Non-pigmented ciliary epithelial cell (primary cell): ENCODE results near the gene CCNL1.

Experiments
- DNase-seq: peaks from one replicate; pipeline ENCODE4 v3.0.0-alpha.2; 2010; ENCODE audit warnings: low read depth

CCNL1 gene

DNA sequence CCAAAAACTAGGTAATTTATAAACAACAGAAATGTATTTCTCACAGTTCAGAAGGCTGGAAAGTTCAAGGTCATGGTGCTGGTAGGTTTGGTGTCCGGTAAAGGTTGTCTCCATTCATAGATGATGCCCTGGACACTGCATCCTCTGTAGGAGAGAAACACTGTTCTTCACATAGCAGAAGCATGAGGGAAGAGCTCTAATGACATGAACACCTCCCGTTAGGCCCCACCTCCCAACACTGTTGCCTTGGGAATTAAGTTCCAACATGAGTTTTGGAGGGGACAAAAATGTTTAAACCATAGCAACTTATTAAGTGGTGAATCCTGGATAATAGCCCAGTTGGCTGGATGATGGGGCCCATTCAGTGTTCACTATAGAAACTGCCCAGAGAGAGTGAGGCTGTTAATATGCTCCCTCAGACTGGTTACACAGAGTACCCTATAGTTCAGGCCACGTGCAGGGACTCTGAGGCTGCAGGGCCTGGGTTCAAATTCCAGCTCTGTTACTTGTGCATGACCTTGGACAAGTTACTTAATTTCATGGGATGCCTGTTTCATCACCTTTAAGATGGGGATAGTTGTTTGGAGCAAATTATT lies 37.0 kb downstream of the CCNL1 start:
- DNase-seq = no peak

GRCh38 chr3:157122116-157122515 lies 37.8 kb downstream of the CCNL1 start:
- DNase-seq = peak; percentile 93

DNA sequence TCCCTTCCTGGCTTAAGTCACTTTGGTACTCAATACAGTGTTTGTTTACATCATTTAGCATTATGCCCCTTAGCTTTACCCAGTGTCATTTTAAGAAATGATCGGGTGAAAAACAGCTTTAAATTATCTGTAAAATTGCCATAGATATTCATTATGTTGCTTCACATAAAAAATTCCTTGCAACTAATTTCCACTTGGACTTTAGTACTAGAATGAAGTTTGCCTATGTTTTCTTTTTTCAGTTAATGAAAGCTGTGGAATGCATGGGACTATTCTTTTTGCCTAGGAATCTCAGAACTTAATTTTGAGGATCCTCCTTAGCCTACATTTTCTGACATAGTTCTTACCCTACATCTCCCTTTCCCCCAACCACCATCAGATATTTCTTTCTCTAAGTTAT lies 38.4 kb downstream of the CCNL1 start:
- no peak for DNase-seq

GRCh38 chr3:157120071-157120892 lies 39.7 kb downstream of the CCNL1 start:
- no peak for DNase-seq

GRCh38 chr3:157119369-157119951 lies 40.5 kb downstream of the CCNL1 start:
- DNase-seq = no peak

DNA sequence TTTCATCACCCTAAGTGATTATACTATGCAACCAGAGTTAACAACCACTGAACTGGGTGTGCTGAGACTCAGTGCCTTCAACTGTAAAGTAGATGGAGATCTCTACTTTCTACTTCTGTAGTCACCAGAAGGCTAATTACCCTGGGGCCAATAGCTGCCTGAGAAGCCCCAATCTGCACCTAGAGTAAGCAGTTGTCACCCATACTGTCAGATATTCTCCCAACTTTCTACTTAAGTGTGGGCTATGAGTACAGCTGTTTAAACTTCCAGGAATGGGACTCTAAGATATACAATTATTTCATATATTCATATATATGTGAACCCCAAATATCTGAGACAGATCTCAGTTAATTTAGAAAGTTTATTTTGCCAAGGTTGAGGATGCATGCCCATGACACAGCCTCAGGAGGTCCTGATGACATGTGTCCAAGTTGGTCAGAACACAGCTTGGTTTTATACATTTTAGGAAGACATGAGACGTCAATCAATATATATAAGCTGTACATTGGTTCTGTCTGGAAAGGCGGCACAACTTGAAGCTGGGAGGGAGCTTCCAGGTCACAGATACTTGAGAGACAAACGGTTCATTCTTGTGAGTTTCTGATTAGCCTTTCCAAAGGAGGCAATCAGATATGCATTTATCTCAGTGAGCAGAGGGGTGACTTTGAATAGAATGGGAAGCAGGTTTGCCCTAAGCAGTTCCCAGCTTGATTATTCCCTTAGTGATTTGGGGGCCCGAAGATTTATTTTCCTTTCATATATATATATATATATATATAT lies 41.9 kb downstream of the CCNL1 start:
- DNase-seq = no peak

DNA sequence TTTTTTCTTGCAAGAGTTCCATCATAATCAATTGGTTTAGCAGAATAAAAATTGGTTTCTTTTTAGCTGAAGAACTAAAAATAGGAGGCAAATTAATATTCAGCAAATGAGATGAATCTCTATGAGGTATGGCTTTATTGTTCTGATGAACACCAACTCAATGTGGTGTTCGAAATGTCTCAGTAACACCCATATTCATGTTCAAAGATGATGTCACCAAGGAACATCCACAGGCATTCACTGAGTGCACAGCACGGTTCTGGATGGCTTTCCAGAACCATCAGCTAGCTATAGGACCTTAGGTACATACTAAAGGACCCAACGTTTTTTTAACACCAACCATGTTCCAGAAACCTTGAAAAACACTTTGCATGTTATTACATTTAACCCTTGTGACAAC lies 42.7 kb downstream of the CCNL1 start:
- DNase-seq = no peak

DNA sequence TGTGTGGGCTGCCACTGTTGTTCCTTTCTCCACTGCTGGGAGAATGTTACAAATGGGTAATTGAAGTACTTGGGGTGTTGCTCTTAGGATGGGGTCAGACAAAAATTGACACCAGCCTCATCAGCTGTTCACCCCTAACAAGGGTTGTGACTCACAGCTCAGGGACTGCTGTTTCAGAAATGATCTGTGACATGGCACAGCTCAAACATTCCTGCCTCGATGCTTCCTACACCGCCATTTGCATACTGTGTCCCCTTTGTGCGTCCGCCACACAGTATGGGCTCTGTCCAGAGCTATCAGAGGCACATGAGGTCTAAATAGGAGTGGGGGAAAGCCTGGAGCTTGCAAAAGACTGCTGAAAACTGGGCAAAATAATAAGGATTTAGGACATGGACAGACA lies 43.9 kb downstream of the CCNL1 start:
- DNase-seq = no peak

GRCh38 chr3:157115069-157116006 lies 44.6 kb downstream of the CCNL1 start:
- no peak for DNase-seq

- DNase-seq = no peak
Measured at GRCh38 chr3:157113832-157114505, 46.0 kb downstream of the CCNL1 start.

DNA sequence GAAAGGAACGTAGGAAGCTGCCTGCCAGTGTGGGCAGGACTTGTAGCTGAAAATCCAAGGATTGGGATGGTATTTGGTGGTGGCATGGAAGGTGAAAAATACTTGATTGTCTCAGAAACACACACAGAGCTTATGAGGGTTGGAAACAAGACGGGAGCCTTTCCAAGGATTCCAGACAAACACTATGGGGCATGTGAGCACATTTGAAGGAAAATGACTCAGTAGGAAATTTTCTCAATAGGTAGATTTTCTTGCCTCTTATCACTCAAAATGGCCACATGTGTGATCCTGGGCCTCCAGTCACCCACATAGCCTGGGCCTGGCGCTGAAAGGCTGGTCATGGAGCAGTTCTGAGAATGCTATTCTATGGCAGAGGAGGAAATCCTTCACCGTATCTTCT lies 47.4 kb downstream of the CCNL1 start:
- no peak for DNase-seq

GRCh38 chr3:157111518-157111917 lies 48.4 kb downstream of the CCNL1 start:
- DNase-seq = no peak

GRCh38 chr3:157110761-157111278 lies 49.1 kb downstream of the CCNL1 start:
- DNase-seq = no peak

- no peak for DNase-seq
Measured at GRCh38 chr3:157109267-157110141, 50.4 kb downstream of the CCNL1 start.

DNA sequence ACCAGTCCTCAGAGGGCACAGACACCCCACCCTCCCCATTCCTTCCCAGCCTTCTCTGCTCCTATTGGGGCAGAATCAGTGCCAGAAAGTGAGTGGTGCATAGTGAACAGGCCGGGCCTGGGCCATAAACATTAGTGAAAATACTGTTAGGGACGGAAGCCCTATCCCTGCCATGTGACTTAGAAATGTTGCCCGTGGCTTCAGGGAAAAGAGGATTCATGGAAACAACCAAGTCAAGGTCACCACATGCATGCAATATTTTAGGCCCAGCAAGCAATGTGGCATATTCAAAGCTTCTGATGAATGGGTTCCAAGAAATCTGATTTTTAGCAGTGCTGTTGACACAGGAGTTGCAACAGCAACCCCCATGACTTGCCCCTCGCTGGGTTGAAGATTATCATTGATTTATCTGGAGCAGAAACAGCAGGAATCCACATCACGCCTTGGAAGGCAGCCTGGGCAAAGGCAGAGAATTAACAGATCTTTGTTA lies 52.3 kb downstream of the CCNL1 start:
- no peak for DNase-seq

- DNase-seq = no peak
Measured at GRCh38 chr3:157107037-157107436, 52.9 kb downstream of the CCNL1 start.

GRCh38 chr3:157104928-157105652 lies 54.9 kb downstream of the CCNL1 start:
- DNase-seq = no peak

DNA sequence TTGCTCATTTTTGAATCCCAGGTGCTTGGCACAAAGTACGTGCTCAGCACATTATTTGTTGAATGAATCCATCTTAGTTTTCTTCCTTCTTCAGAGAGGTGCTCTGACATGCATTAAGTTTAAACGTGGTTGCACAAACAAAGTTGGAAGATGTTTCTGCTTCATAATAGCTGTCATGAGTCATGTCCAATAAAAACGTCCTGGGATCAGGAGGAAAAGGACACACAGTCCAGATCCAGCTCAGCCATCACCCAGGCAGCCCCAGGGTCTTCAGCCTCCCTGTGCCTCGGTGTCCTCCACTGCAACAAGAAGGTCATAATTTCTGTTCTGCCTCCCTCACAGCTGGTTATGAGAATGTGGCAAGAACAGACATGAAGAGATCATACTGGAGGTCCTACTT lies 55.4 kb downstream of the CCNL1 start:
- no peak for DNase-seq

DNA sequence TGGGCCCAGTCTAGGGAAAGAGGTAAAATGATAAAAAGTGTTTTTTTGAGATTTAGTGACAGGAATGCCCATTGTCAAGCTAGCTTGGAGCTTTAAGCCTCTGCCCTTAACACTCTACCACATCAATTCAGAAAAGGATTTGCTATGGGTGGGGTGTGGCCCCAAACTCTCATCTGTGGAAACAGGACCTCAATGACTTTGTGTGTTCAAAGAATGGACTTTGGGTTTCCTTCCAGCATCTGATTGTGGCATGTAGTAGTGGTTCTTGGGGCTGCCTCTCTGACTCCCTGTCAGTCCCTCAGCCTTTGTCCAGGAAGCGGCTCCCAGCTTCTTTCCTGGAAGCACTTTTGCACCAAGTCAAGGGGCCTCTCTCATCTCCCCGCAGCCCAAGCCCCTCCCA lies 56.1 kb downstream of the CCNL1 start:
- DNase-seq = no peak
